Stimulated activated CD4-positive, alpha-beta T cell treated with anti-CD3 and anti-CD28 coated beads, Interleukin-2, amount 100 ng/mL, for 24 hours (primary cell): ENCODE data around the gene F2.

ENCODE experiments used
- DNase-seq, 2 donors: peaks; one replicate each; pipeline ENCODE4 v3.0.0-alpha.2; 2020

Gene F2

DNA sequence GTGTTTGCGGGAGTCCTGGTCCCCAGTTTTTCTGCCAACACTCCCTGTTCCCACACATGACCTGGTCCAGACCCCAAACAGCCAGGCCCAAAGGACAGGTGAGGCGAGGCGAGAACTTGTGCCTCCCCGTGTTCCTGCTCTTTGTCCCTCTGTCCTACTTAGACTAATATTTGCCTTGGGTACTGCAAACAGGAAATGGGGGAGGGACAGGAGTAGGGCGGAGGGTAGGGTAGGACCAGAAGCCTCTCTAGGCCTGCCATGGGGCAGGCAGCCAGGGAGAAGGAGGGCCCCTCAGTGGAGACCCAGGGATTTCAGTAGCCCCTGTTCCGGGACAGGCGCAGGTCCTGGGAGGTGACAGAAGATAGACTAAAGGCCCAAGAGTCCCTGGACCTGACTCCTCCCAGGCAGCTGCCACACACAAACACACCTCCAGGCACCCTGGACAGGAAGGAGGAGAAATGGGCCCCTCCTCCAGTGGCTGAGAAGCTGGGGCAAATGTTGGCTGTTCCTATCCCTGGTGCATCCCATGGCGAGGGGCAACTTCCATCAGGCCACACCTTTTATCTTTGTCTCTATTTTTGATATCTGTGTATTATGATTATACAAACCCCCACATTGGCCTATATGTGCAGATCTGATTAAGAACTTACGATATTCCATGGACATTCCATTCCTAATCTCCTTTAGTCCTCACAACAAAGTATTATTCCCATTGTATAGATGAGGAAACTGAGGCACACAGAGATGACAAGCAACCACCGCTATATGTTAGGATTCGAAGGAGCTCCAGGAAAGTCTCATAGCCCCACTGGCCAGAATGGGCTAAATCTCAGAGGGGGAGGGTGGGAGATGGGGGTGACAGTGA lies 626 bp upstream of the F2 start:
- no peak for DNase-seq

GRCh38 chr11:46719543-46720218 lies 668 bp downstream of the F2 start:
- no peak for DNase-seq

- no peak for DNase-seq
Observed at GRCh38 chr11:46721286-46721685, 2.3 kb downstream of the F2 start.

DNA sequence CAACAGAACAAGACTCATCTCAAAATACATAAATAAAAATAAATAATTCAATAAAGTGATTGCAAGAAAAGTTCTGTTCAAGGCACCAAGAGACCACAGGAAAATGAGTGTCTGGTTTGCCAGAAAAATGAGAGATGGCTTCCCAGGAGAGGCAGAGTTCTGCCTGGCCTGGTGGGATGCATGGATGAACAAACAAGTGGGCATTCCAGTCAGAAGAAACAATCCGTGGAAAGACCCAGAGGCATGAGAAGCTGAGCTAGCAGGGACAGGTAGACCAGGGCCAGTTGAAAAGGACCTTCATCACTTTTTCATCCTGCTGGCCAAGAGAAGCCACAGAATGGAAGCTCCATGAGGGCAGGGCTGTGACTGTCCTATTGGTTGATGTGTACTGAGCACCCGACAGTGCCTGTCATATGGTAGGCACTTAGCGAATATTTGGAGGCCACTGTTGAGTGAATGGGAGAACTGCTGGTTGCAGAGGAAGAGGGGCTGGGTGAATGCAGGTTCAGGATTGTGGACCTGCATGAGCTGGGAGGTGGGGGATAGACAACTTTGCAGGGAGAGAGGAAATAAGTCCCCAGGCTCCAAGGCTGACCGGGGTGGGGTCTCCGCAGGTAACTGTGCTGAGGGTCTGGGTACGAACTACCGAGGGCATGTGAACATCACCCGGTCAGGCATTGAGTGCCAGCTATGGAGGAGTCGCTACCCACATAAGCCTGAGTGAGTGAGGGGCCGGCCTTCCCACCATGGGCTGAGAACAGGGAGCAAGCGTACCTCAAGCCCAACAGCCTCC lies 3.7 kb downstream of the F2 start:
- DNase-seq: no peak

DNA sequence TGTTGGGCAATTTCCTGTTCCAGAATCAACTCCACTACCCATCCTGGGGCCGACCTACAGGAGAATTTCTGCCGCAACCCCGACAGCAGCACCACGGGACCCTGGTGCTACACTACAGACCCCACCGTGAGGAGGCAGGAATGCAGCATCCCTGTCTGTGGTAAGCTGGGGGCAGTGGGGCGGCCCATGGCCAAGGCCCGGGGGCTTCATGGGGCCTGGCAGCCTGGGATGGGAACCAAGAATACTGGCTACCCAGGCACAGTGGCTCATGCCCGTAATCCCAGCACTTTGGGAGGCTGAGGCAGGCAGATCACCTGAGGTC lies 4.3 kb downstream of the F2 start:
- DNase-seq: no peak

DNA sequence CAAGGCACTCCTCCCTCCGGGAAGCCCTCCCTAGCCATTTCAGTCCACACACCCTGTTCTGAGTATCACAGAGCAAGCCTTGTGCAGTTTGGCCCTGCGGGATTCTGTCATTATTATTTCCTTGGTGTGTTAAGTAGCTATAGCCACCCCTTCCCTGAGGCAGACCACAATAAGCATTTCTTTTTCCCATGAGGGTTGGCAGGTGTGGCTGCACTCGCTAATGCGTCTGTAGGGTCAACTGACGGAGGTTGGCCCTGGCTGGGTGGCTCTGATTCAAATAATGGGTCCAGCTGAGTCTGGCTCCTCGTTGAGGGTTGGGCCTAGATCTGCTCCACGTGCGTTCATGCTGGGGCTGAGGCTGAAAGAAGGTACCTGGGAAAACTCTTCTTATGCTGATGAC lies 5.1 kb downstream of the F2 start:
- no peak for DNase-seq

DNA sequence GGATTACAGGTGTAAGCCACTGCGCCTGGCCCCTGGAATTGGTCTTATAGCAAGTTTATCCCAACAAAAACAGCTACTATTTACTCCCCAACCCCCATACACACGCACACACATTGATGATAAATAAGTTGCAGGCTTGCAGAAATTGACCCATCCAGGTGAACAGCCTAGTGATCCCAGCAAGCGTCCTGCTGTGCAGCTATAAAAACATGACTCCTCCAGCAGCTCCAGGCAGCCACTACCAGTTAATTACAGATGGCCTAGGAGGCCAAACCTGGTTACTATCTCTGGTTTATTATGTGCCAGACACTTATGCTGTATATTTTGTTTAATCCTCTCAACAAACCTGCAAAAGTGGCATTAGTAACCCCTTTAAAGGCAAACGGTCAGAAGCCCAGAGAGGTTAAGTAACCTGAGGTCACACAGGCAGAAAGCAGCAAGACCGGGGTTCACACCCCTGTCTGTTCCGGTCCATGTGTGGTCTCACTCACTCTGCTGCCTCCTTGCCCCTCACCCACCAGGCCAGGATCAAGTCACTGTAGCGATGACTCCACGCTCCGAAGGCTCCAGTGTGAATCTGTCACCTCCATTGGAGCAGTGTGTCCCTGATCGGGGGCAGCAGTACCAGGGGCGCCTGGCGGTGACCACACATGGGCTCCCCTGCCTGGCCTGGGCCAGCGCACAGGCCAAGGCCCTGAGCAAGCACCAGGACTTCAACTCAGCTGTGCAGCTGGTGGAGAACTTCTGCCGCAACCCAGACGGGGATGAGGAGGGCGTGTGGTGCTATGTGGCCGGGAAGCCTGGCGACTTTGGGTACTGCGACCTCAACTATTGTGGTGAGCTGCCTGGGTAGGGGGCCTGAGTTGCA lies 6.6 kb downstream of the F2 start:
- no peak for DNase-seq

GRCh38 chr11:46726206-46726862 lies 7.3 kb downstream of the F2 start:
- DNase-seq: no peak

DNA sequence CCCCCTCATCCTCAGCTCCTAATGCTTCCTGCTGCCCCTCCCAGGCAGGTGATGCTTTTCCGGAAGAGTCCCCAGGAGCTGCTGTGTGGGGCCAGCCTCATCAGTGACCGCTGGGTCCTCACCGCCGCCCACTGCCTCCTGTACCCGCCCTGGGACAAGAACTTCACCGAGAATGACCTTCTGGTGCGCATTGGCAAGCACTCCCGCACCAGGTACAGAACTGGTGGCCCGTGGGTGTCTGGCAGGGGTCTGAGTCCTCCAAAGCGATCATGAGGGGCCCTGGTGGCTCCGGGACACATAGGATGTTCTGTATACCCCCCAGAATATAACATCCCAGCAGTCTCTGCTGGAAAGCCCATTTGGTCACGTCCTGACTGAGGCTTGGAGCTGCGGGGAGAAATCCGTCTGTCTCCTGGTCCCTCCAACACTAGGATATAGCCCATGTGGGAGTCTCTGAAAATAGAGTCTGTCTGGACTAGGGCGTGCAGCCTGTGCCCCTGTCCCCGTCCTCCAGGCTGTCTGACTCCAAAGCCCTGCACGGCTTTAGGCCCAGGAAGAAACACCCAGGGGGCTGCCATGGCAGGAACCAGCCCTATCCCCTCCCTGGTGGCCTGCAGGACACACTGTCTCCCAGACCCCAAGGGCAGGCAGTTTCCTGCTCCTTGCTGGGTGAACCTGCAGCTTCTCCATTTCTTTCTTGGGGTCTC lies 9.1 kb downstream of the F2 start:
- DNase-seq: no peak

- no peak for DNase-seq
Observed at GRCh38 chr11:46728659-46729040, 9.6 kb downstream of the F2 start.

GRCh38 chr11:46729110-46730027 lies 10.4 kb downstream of the F2 start:
- no peak for DNase-seq

- DNase-seq: no peak
Observed at GRCh38 chr11:46731545-46731944, 12.5 kb downstream of the F2 start.

- no peak for DNase-seq
Observed at GRCh38 chr11:46733234-46733633, 14.2 kb downstream of the F2 start.

GRCh38 chr11:46736146-46736545 lies 17.1 kb downstream of the F2 start:
- no peak for DNase-seq

GRCh38 chr11:46736615-46737014 lies 17.6 kb downstream of the F2 start:
- no peak for DNase-seq

- no peak for DNase-seq
Observed at GRCh38 chr11:46737699-46738098, 18.7 kb downstream of the F2 start.

DNA sequence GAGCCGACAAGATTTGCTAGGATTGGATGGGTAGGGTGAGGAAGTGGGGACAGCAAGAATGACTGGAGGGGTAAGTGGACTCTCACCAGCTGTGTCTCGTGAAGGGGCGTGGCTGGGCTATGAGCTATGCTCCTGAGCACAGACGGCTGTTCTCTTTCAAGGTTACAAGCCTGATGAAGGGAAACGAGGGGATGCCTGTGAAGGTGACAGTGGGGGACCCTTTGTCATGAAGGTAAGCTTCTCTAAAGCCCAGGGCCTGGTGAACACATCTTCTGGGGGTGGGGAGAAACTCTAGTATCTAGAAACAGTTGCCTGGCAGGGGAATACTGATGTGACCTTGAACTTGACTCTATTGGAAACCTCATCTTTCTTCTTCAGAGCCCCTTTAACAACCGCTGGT lies 19.9 kb downstream of the F2 start:
- no peak for DNase-seq

DNA sequence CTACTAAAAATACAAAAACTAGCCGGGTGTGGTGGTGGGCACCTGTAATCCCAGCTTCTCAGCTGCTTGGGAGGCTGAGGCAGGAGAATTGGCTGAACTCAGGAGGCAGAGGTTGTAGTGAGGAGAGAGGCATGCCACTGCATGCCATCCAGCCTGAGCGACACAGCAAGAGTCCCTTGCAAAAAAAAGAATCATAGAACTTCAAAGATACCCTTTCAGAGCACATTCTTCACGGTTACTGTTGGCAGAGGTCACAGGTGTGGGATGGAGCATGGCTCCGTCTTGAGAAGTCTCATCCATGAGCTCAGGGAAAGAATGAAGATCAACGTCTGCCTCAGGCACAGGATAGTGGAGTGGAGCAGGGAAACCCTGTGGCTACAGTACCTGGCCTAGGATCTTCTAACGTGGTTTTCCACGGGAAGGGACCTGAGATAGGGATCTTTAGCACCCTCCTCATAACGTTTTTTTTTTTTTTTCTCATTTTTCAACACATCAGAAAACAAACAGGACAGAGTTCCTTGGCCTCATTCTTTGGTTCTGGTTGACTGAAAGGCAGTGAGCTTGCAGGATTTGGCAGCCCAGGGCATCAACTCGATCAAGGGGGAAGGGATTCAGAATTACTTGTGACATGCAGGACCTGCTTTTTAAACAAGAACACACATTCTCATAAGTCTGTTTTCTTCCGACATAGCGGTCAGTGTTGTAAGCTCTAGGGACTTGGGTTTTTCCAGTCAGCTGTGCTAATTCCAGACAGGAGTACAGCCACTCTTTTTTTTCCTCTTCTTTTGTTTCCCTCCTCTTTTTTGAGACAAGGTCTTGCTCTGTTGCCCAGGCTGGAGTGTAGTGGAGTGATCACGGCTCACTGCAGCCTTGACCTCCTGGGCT lies 22.8 kb downstream of the F2 start:
- no peak for DNase-seq

DNA sequence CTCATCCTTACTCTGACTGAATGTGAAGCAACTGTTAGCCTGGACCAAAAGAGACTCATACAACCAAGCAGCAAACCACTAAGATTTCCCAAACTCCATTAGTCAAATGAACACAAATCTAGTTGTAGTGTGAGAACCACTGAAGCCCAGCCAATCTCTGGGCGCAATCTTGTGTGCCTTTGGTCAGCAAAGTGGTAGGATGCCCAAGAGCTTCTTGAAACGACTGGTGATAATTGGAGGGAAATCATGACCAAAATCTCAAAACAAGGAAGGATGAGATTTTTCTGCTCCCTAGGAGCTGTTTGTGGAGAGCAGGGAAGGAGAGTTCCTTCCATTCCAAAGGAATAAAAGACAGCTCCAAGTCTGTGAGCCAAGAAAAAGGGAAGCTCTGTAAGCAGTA lies 24.0 kb downstream of the F2 start:
- no peak for DNase-seq
